HepG2 (cell line): ENCODE data around the gene MMD2. TPM values are rescaled to one million over a fixed set of nuclear protein-coding genes. Genes with fewer than 3 reads are reported as not detected.

ENCODE experiments used
- ATAC-seq: fragments of 200-7000 bp; cut with Tn5 transposase; 3 replicates; pipeline ENCODE4 v1.9.1; 2020; ENCODE audit warnings: mild to moderate bottlenecking, moderate library complexity
- BruUV-seq: library from RNA; stranded (reverse); fragments of 400-500 nt; replicated peaks from 2 replicates; lab custom pipeline; 2021; lab: Mats Ljungman, UMichigan
- CTCF ChIA-PET: fragments of 300-600 bp; formaldehyde crosslinking; extraction: SDS; loops from one replicate; lab custom pipeline; 2021; ENCODE audit warnings: low total read pairs, inconsistent platforms, low intra/inter-chr PET ratio; lab: Yijun Ruan, JAX
- POLR2A ChIA-PET: fragments of 350-600 bp; sonication (Branson Sonifier 250); formaldehyde crosslinking; loops from one replicate; lab custom pipeline; 2020; ENCODE audit warnings: antibody characterized with exemption, inconsistent platforms; lab: Yijun Ruan, JAX
- DNase-seq: peaks from one replicate; pipeline ENCODE4 v3.0.0-alpha.2; 2015; ENCODE audit warnings: low spot score
- FAIRE-seq: peaks from 3 replicates; lab custom pipeline; 2011; peaks lifted over from hg19 to GRCh38; lab: Jason Lieb, UNC
- H2AFZ ChIP-seq: one replicate; pipeline ENCODE4 v1.6.1; 2011; ENCODE audit warnings: low read length, inconsistent platforms
- H3K27ac ChIP-seq: fragments of 300-600 bp; 3 replicates; pipeline ENCODE4 v1.8.0; 2011; ENCODE audit warnings: mixed run types, mild to moderate bottlenecking, mixed read lengths, low read length, inconsistent platforms; ENCODE audit not compliant: insufficient read depth; ENCODE audit errors: extremely low read length
- H3K27me3 ChIP-seq, 2 experiments: fragments of 200-600 bp in 1 of 2; 2 replicates in 1 of 2; 3 replicates in 1 of 2; pipeline versions ENCODE4 v1.6.0 to v1.8.0; 2011; ENCODE audit warnings: low read length in 2 of 2, mild to moderate bottlenecking in 2 of 2, moderate library complexity in 2 of 2, inconsistent platforms in 1 of 2; ENCODE audit not compliant: insufficient read depth in 2 of 2, control insufficient read depth in 1 of 2
- H3K36me3 ChIP-seq, 2 experiments: fragments of 200-600 bp in 1 of 2; replicated peaks in 1 of 2; 2 replicates in 1 of 2; 3 replicates in 1 of 2; pipeline versions ENCODE4 v1.5.1 to v1.8.0; 2011; ENCODE audit warnings: low read length in 2 of 2, inconsistent platforms in 1 of 2; ENCODE audit not compliant: insufficient read depth in 2 of 2, control insufficient read depth in 1 of 2
- H3K4me1 ChIP-seq: 2 replicates; pipeline ENCODE4 v1.5.1; 2012; ENCODE audit warnings: low read length, inconsistent platforms; ENCODE audit not compliant: insufficient read depth
- H3K4me2 ChIP-seq: 2 replicates; pipeline ENCODE4 v1.6.0; 2011; ENCODE audit warnings: low read depth, low read length, inconsistent platforms
- H3K4me3 ChIP-seq, 3 experiments: fragments of 200-600 bp in 1 of 3; sonication (generic), shearing (Covaris generic) in 1 of 3; replicated peaks in 1 of 3; 2 replicates each; pipeline ENCODE4 v1.5.1; 2011 to 2016; ENCODE audit warnings: low read length in 3 of 3, inconsistent platforms in 2 of 3, low read depth in 2 of 3, mild to moderate bottlenecking in 2 of 3, control low read depth in 1 of 3, mixed read lengths in 1 of 3; ENCODE audit not compliant: insufficient read depth in 1 of 3
- H3K79me2 ChIP-seq: one replicate; pipeline ENCODE4 v1.6.1; 2011; ENCODE audit warnings: low read length, inconsistent platforms; ENCODE audit not compliant: insufficient read depth
- H3K9ac ChIP-seq: 2 replicates; pipeline ENCODE4 v1.6.0; 2011; ENCODE audit warnings: mild to moderate bottlenecking, low read depth, low read length, inconsistent platforms; ENCODE audit not compliant: insufficient read depth
- H3K9me3 ChIP-seq: 2 replicates; pipeline ENCODE4 v1.5.1; 2012; ENCODE audit warnings: mild to moderate bottlenecking, low read length
- H4K20me1 ChIP-seq: 2 replicates; pipeline ENCODE4 v1.6.0; 2011; ENCODE audit warnings: inconsistent platforms, mild to moderate bottlenecking, low read length, moderate library complexity; ENCODE audit not compliant: insufficient read depth
- CHCHD3 ChIP-seq: sonication (generic); formaldehyde crosslinking; IDR thresholded peaks from 2 replicates; pipeline ENCODE4 v1.8.0; 2022; ENCODE audit warnings: mild to moderate bottlenecking, missing genetic modification reagents, moderate library complexity
- CTCF ChIP-seq: sonication (generic); formaldehyde crosslinking; IDR thresholded peaks from 2 replicates; pipeline ENCODE4 v1.5.0; 2020; ENCODE audit warnings: mild to moderate bottlenecking, missing genetic modification reagents, moderate library complexity
- ZNF777 ChIP-seq: sonication (generic); formaldehyde crosslinking; IDR thresholded peaks from 2 replicates; pipeline ENCODE4 v1.4.0; 2020; ENCODE audit warnings: missing genetic modification reagents
- WGBS: methylation state at CpG from one replicate; pipeline ENCODE4 v1.1.6; 2017; ENCODE audit warnings: low lambda C conversion rate; 5-methylcytosine and 5-hydroxymethylcytosine counted together
- in situ Hi-C: cut with HindIII; loops from 2 replicates; pipeline ENCODE4 v1.10.0; 2017; ENCODE audit warnings: low pct_unique_long_range_greater_than_20kb; ENCODE audit not compliant: extremely low pct_ligation_motif_present
- intact Hi-C: fragments of 100-400 bp; cut with micrococcal nuclease; formaldehyde crosslinking; loops from one replicate; pipeline ENCODE4 v1.10.0; 2022; ENCODE audit not compliant: unreplicated experiment
- polyA plus RNA-seq, 8 experiments: library from polyadenylated mRNA; depleted of rRNA in 3 of 8; stranded (reverse) in 7 of 8; unstranded in 1 of 8; fragments of >200 nt; fragmentation: Illumina TruSeq in 4 of 8; extraction: Trizol in 4 of 8; gene quantifications; 2 replicates each; pipeline versions ENCODE4 v1.2.1 to v1.2.3, GENCODE V29; 2011 to 2016; ENCODE audit warnings: low read depth in 4 of 8, missing spikeins in 1 of 8, mixed read lengths in 1 of 8; ENCODE audit not compliant: insufficient read depth in 1 of 8
- total RNA-seq, 5 experiments: library from RNA; depleted of rRNA; stranded (reverse); fragments of >200 nt; fragmentation: Illumina TruSeq; extraction: Trizol; gene quantifications; 2 replicates each; pipeline ENCODE4 v1.2.3, GENCODE V29; 2016; ENCODE audit warnings: low read depth in 1 of 5

Gene MMD2
- total and polyA plus RNA-seq, 2 of the 13 experiments (the other 11 are each of a cell fraction or from before 2014, with no cell fraction given), result not detected

DNA sequence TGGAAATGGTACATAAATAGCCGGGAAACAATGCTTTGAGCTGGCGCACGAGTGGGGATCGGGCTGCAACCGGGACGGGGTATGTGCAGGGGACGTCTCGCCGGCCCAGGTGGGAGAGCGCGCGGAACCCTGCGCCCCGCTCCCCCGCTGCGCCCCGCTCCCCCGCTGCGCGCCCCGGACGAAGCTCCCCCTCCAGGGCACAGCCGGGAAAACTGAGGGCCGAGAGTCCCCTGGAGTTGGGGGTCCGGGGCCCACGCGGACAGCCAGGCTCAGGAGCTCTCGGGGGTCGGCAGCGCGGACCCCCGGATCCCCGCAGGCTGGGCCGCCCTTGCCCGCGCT is 76.0 kb downstream of the MMD2 start:
- DNase-seq, result no peak
- POLR2A ChIA-PET, result interaction anchor here (0.6 to 0.9 kb wide), 2 partner anchors 91 to 108 kb away, joined by 3 read pairs; partner anchors contain the start of gene AP5Z1
- peaks cover 7 to 36% of the 10 kb centered on the region in 2 experiments for H3K27me3 ChIP-seq
- peak overlapping the region; percentile 66 for H3K4me2 ChIP-seq
- H2AFZ ChIP-seq, result no peak overlapping the region
- BruUV-seq, result no TSS peak
- peaks cover 23% of the 10 kb centered on the region for H3K4me1 ChIP-seq
- no peaks in the 10 kb centered on the region for H3K79me2 ChIP-seq
- no peak for ATAC-seq
- no peaks in the 10 kb centered on the region for H3K9me3 ChIP-seq
- no peak overlapping the region for H3K9ac ChIP-seq
- H3K36me3 ChIP-seq, result no peaks in the 10 kb centered on the region
- TF ChIP-seq ZNF777 (CRISPR knock-in tag) (0 out of 2 replicates have a peak, but pooled peaks have one; percentile 2), CTCF (CRISPR knock-in tag) (no peak), CHCHD3 (CRISPR knock-in tag) (no peak)
- FAIRE-seq, result no peak
- H3K4me3 ChIP-seq, result peak overlapping the region; percentile 34 to 69 (median 40); a peak in 4 of 6 replicates
- CTCF ChIA-PET, result interaction anchor here (1.4 to 3.0 kb wide), 3 partner anchors 35 to 85 kb away, joined by 3 to 47 read pairs (median 13); no protein-coding TSS in a partner anchor
- intact Hi-C loops, result loop anchor here (1.0 to 5.0 kb wide), 2 partner anchors 36 to 53 kb away; no protein-coding TSS in a partner anchor
- H4K20me1 ChIP-seq, result no peaks in the 10 kb centered on the region
- in situ Hi-C loops, result no loop called here
- WGBS, result 28% methylated on average over 15 of the region's 36 CpGs
- H3K27ac ChIP-seq, result no peak overlapping the region
